HG02763 (cell line): ENCODE data around the gene HSBP1L1.

Source experiments
- ATAC-seq: cut with Tn5 transposase; IDR thresholded peaks from one replicate; pipeline ENCODE4 v1.9.1; 2021; ENCODE audit warnings: mild to moderate bottlenecking, moderate library complexity; ENCODE audit not compliant: unreplicated experiment

The HSBP1L1 gene

DNA sequence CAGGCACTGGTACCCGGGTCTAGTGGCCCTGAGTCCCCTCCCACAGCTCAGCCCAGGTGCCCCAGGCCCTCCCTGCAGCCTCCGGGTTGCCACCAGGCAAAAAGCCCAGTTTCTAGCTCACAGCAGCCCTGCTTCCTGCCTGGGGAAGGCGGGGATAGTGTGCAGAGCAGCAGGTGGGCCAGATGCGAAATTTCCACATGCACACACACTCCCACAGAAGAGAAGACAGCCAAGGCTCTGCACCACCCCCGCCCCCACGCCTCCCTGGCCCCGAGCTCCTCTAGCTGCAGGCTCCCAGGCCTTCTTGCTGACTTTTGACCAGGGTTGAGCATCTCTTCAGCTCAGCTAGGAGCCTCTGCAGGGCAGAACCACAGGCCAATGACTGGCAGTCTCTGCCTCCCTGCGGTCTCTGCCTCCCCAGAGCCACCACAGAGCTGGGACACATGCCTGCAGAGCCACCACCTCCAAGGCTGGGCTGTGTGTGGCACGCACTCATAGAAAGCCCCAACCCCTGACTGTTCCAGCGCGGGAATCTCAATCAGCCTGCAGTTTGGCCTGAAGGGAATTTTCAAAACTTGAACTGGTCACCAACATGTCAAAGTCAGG lies 20.2 kb upstream of the HSBP1L1 start:
- peak; percentile 44 for ATAC-seq

DNA sequence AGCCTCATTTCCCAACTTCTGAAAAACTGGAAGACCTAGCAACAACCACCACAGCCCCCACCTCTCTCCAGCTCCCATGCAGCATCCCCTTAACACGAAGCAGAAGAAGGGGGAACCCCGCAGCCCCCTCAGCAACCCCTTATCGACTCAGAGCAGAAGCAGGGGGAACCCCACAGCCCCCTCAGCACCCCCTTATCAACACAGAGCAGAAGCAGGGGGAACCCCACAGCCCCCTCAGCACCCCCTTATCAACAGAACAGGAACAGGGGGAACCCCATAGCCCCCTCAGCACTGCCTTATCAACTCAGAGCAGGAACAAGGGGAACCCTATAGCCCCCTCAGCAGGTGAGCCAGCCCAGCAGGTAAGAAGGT lies 19.7 kb upstream of the HSBP1L1 start:
- ATAC-seq: no peak

DNA sequence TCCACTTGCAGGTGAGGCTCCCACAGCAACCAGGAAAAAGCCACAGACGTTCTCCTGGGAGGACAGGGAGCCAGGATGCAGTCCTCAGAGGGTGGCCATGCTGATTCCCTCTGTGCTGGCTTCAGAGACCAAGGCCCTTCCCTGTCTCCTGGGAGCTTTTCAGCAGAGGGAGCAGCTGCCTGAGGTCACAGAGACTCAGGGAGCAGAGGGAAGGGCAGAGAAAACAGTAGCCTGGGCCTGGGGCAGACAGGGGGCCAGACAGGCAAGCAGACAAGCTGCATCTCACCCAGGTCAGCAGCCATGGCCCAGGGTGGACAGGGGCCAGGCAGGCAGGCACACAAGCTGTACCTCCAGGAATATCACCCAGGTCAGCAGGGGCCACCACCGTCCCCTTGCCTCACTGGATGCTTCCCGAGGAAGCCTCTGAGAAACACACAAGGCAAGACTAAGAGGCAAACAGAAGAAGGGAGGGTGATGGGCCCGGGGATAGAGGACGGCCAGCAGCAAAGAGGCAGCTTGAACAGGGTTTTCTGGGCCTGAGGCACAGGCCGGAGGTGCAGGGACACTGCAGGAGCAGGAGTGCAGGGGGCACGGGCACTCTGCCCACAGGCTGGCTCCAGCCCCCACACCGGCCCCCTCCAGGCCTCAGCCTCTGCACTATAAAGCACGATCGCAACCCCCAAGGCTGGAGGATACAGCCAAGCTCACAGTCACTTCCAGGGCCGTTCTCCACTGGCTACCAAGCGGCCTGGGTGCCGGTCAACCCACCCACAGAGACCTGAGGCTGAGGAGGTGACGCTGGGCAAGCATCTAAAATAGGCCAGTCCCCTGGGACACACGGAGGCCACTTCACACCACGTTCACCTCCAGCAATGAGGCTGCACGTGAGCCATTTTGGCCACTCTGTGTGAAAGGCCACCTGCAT lies 19.1 kb upstream of the HSBP1L1 start:
- ATAC-seq: no peak

DNA sequence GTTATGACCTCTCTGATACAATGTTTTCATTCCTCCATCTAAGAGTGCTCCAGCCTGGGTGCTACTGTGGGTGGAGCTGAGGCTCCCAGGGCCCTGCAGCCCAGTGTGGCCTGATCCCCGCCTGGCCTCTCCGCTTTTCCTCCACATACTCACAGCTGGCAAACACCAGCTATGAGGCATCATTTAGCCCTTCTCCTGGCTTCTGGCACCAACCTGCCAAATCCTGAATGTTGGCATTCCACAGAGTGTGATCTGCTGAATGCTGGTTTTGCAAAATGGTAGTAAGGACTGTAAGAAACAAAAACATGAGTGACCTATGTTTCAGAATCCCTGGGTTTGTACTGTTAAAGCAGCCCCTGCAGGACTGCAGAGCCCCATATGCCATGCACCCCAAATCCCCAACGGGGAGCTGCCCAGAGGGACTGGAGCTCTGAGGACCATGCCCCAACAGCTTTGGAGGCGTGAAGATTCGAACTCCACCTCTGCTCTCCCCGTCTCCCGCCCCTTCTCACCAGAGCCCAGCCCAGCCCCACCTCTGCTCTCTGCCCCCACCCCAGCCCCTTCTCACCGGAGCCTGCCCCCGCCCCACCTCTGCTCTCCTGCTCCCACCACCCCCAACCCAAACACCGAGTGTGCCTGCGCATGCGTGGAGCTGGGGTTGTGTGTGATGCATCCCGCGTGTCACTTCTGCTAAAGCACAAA lies 17.2 kb upstream of the HSBP1L1 start:
- no peak for ATAC-seq

DNA sequence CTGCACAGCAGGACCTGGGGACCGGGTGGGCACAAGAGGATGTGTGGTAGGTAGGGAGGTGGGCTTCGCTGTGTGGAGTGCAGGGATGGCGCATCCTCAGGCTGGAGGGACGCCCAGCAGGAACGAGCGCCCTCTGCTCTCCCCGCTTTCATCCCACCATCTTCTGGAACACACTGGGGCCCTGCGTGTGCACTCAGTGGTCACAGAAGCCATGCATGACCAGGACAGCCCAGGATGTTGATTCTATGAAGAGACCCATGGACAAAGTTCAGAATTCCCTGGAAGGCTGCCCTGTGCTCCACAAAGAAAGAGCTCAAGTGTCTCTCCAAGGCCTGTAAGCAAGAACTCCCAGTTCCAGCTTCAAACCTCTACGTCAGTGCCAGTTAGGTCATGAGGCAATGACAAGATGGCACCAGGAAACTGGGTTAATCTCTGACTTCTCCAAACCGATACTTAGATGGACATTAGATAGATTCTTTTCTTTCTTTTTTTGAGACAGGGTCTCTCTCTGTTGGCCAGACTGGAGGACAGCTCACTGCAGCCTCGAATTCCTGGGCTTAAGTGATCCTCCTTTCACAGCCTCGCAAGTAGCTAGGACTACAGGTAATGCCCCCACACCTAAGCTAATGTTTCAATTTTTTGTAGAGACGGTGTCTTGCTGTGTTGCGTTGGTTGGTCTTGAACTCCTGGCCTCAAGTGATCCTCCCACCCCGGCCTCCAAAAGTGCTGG lies 16.4 kb upstream of the HSBP1L1 start:
- ATAC-seq: no peak

DNA sequence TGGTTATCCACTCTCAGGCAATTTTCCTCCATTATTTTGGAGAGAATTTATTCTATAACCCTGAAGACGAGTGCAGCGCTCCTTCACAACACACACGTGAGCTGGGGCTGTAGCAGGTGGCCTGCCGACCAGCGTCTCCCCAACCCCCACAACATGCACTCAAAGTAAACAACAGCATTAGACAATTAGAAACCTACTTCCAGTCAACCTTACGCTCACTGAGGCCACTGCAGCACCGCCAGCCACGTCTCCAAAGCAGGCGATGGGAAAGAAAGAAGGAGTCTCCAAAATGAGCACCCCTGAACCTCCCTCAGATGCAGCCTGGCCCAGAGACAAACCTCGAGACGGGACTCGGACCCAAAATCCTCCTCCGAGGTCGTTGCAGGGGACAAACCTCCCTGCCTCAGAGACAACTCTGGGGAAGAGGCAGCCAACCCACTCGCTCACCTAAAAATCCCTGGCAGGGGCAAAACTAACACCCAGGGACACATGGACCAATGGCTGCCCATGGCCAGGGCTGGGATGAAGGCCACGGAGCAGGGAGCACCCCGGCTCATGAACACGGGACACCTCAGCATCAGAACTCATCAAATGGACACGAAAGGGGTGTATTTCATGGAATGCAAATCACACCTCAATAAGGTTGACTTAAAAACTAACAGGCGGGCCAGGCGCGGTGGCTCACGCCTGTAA lies 15.6 kb upstream of the HSBP1L1 start:
- ATAC-seq: no peak

DNA sequence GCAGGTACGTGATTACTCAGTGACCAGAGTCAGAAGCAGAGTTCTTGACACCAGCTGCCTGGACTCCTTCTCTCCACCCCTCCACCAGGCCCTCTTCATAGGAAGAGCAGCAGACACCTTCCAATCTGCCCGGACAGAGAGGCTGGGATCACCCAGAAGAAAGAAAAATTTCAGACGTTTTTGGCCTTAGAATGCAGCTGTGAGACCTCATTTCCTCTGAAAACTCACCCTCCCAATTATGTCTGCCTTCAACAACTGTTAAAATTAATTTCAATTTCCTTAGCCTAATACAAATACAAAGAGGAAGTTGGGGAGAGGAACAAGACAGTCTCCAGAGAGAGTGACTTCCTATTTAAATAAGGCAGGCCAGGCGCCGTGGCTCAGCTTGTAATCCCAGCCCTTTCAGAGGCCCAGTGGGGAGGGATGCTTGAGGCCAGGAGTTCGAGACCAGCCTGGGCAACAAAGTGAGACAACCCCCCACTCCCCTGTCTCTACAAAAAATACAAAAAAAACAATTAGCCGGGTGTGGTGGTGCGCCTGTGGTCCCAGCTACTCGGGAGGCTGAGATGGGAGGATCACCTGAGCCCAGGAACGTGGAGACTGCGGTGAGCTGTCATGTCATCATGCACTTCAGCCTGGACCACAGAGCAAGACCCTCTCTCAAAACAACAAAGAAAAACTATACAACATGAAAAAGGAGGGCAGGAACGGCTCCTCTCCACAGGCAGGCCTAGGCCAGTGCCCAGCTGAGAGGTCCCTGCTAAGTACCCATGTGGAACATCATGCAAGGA lies 14.6 kb upstream of the HSBP1L1 start:
- no peak for ATAC-seq

DNA sequence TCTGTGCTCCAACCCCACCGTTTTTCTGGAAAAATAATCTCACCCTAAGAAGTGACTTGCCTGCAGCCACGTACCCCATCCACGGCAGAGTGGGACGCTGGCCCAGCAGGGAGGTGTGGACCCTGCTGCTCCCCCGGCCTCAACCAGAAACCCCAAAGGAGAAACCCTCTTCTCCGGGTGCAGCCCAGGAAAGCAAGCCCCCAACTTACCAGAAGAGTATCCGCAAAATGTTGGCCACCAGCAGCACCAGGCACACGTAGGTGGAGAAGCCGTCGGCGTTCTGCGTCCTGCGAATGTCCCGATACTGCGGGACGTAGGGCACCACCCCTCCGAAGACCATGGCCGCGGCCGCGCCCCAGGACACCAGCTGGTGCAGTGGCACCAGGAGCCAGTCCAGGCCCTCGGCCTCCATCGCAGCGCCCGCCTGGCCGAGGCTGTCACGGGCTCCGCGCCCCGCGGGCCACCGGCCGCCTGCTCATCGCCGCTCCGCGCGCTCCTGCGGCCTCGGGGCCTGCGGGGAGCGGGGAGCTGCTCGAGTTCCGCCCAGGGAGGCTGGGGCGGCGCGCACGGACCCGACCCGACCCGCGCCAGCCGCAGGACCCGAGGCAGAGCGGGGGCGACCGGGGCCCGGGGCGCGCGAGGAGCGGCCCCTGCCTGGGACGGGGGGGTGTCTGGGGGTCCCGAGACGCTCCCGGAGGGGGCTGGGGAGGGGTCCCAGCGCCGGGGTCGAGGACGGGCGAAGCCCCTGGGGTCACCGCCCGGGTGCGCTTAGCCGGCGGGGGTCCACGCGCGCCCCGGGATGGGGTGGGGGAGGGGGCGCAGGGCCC lies 13.7 kb upstream of the HSBP1L1 start:
- peak; percentile 18 for ATAC-seq

DNA sequence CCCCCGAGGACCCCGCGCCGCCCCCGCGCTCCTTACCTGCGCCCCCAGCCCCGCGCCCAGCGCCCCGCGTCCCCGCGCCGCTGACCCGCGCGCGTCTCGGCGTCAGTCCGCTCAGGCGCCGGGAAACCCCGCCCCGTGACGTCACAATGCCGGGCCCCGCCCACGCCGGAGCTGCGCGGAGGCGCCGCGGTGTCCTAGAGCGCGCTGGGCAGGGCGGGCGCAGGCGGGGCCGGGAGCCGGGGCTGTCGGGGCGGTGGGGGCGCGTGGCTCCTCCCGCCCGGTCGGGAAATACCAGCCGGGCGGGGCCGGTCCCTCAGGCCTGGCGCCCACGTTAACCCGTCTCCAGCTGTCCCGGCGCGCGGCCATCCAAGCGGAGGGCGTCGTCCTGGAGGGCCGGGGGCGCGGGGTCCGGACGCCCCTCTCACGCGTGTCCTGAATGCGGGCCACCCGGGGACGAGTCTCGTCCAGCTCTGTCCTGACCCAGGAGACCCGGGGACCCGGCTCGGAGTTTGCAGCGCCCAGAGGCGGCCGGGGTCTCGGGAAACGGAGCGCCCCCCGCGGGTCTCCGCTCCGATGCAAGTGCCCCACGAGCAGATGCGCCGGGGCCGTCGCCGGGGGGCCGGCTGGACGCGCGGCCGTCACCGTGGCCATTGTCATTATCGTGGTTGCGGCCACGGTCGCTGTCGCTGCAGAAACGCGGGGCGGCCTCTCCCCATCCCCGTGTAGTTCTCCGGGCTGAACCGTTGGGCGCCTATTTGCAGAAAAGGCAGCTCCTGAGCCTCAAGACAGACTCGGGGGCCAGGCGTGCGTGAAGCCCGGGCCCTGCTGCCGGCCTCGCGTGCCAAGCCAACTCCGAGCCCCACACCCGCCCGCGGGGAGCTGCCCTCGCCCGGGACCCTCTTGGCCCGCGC lies 12.6 kb upstream of the HSBP1L1 start, which contains the start of gene SLC66A2:
SLC66A2 (minus strand) TSS at position 109 of the 911 bp plus-strand sequence. CDS start 727 bp downstream, outside the sequence.
- ATAC-seq: peak; percentile 86

DNA sequence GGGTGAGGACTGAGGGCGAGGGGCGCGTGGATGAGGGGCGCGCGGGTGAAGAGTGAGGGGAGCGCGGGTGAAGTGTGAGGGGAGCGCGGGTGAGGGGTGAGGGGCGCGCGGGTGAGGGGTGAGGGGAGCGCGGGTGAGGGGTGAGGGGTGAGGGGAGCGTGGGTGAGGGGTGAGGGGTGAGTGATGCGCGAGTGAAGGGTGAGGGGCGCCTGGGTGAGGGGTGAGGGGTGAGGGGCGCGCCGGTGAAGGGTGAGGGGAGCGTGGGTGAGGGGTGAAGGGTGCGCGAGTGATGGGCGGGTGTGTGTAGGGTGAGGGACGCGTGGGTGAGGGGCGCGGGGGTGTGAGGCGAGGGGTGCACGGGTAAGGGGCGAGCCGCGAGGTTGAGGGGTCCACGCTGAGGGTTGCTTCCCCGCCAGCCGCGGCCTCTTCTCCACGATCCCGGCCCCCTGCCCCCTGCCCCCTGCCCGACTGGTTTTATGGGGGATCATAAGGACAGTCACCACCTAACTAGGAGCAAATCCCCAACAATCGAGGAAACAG lies 11.9 kb upstream of the HSBP1L1 start:
- ATAC-seq: no peak

DNA sequence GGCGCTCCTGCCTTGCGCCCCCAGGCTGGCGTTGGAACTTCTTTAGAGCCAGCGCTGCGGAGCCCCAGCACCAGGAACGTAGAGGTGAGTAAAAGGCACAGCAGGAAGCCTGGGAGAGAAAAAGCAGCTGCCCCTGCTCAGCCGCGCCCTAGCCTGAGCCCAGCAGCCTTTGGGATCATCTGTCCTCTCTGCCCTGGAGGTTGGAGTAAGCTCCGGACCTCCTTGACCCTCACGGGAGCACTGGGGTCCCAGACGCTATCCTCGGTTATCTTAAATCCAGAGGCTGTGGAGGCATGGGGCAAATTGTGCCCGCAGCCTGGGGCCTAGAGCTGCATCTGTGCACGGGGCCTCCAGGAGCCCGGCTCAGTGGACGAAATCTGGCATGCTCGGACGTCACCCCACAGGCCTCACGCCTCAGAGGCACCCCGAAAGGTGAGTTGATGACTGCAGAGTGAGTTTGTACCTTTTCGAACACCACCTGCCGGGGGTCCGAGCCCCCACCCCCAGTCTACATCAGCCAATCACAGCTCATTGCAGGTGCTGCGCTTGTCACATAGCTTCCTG lies 11.4 kb upstream of the HSBP1L1 start:
- no peak for ATAC-seq

DNA sequence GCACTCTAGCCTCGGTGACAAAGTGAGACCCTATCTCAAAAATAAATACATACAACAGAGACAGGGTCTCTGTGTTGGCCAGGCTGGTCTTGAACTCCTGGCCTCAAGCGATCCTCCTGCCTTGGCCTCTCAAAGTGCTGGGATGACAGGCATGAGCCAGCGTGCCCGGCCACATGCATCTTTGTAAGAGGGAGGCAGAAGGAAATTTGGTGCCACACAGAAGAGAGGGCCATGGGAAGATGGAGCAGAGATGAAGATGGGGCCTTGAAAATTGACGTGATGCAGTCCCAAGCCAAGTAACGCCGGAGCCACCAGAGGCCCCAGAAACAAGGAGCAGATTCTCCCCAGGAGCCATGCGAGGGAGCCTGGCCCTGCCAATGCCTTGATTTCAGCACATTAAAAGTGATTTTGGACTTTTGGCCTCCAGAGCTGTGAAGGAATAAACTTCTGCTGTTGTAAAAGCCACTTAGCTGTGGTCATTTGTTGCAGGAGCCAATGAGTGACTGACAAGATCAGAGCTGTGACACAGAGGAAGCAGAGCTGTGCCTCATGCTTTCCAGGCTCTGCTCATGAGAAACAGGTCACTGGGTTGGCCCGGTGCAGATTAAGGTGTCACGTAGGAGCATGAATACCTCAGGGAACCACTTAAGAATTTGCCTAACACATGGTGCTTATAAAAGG lies 10.3 kb upstream of the HSBP1L1 start:
- ATAC-seq: no peak

DNA sequence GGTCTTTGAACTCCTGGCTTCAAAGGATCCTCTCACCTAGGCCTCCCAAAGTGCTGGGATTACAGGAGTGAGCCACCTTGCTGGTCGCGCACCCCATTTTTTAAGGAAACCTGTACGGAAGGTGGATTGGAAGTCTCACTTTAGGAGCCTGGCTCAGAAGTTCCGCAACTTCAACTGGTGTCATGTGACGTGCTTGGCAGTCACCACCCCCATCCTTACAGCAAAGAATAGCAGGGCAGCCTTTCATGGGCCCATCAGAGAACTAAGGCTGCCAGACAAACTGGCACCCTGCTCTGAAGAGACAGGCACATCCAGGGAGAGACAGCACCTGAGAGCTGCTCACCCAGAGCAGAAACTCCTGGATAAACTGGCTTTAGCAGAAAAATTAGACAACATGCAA lies 9.7 kb upstream of the HSBP1L1 start:
- no peak for ATAC-seq

DNA sequence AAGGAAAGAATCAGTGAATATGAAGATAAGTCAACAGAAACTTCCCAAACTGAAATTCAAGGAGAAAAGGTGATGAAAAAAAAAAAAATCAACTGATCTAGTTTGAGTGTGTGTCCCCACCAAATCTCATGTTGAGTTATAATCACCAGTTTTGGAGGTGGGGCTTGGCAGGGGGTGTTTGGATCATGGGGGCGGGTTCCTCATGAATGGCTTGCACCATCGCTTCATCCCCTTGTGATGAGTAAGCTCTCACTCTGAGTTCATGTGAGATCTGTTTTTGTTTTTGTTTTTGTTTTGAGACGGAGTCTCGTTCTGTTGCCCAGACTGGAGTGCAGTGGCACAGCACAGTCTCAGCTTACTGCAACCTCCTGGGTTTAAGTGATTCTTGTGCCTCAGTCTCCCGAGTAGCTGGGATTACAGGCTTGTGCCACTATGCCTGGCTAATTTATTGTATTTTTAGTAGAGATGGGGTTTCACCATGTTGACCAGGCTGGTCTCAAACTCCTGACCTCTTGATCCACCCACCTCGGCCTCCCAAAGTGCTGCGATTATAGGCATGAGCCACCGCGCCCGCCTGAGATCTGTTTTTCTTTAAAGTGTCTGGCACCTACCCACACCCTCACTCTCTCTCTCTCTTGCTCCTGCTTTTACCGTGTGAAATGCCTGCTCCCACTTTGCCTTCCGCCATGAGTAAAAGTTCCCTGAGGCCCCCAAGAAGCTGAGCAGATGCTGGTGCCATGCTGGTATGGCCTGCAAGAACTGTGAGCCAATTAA lies 9.0 kb upstream of the HSBP1L1 start:
- ATAC-seq: no peak

DNA sequence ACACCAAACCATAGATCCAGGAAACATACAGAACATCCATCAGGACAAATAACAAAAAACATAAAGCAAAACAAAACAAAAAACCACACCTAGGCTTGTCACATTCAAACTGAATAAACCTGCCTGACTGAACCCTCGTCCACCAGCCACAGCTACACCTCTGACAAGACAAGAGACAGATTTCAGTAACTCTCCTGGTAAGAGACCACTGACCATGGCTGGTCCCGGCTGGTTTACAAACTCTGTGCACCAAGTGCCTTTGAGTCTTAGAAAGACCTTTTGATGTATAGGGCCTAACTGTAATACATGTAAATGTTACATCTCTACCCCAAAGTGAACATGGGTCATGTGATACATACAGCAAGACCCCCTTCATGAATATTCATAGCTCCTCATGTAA lies 8.2 kb upstream of the HSBP1L1 start:
- no peak for ATAC-seq

DNA sequence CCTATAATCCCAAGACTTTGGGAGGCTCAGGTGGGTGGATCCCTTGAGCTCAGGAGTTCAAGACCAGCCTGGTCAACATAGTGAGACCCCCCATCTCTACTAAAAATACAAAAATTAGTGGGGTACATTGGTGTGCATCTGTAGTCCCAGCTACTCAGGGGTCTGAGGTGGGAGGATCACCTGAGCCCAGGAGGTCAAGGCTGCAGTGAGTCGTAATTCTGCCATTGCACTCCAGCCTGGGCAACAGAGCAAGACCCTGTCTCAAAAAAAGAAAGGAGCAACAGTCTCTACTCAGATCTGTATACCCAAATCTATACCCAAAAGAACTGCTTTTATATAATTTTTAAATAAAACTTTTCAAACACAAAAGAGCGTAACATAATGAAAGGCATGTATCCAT lies 5.5 kb upstream of the HSBP1L1 start:
- ATAC-seq: no peak
